Measurements from ENCODE around the gene NLGN1.

- TF ChIP-seq POLR2AphosphoS5 (IDR thresholded peaks at IDR 0.05; ENCODE audit: low read depth, low read length): no peak
- no peak for TF ChIP-seq POLR2A (IDR thresholded peaks at IDR 0.05; ENCODE audit: low read depth, low read length)
- no peak for TF ChIP-seq TAF1 (IDR thresholded peaks at IDR 0.05; ENCODE audit: borderline replicate concordance, low read depth, low read length)
Observed at GRCh38 chr3:174310475-174310983, 913.0 kb downstream of the NLGN1 start.

Data from GM12892 (cell line).